ENCODE measurements around the gene BCAS3.

BCAS3 gene

DNA sequence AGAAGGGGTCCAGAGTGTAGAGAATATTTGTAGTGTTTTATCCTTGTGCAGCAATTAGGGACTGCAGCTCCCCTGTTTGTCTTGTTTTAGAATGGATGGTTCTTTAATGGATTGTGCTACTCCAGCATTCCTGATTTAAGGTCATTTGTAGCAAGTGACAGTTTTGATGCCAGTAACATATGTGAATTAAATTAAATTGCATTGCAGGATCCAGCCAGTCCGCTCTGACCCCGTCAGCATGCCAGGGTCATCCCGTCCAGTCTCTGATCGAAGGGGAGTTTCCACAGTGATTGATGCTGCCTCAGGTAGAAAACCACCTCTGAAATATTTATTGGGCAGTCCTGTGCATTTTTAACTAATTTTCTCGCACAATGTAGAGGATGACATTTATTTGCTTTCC is 406.6 kb downstream of the BCAS3 start:
- TF ChIP-seq, protein P1, sequence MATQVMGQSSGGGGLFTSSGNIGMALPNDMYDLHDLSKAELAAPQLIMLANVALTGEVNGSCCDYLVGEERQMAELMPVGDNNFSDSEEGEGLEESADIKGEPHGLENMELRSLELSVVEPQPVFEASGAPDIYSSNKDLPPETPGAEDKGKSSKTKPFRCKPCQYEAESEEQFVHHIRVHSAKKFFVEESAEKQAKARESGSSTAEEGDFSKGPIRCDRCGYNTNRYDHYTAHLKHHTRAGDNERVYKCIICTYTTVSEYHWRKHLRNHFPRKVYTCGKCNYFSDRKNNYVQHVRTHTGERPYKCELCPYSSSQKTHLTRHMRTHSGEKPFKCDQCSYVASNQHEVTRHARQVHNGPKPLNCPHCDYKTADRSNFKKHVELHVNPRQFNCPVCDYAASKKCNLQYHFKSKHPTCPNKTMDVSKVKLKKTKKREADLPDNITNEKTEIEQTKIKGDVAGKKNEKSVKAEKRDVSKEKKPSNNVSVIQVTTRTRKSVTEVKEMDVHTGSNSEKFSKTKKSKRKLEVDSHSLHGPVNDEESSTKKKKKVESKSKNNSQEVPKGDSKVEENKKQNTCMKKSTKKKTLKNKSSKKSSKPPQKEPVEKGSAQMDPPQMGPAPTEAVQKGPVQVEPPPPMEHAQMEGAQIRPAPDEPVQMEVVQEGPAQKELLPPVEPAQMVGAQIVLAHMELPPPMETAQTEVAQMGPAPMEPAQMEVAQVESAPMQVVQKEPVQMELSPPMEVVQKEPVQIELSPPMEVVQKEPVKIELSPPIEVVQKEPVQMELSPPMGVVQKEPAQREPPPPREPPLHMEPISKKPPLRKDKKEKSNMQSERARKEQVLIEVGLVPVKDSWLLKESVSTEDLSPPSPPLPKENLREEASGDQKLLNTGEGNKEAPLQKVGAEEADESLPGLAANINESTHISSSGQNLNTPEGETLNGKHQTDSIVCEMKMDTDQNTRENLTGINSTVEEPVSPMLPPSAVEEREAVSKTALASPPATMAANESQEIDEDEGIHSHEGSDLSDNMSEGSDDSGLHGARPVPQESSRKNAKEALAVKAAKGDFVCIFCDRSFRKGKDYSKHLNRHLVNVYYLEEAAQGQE (IDR thresholded peaks at IDR 0.05; ENCODE audit: low read depth): no peak
- TF ChIP-seq TAF1 (IDR thresholded peaks at IDR 0.05; ENCODE audit: low read depth): no peak
- no peak for TF ChIP-seq NFIC (IDR thresholded peaks at IDR 0.05)
- TF ChIP-seq, protein P2, sequence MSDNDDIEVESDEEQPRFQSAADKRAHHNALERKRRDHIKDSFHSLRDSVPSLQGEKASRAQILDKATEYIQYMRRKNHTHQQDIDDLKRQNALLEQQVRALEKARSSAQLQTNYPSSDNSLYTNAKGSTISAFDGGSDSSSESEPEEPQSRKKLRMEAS (IDR thresholded peaks at IDR 0.05): no peak
- TF ChIP-seq, protein P3, sequence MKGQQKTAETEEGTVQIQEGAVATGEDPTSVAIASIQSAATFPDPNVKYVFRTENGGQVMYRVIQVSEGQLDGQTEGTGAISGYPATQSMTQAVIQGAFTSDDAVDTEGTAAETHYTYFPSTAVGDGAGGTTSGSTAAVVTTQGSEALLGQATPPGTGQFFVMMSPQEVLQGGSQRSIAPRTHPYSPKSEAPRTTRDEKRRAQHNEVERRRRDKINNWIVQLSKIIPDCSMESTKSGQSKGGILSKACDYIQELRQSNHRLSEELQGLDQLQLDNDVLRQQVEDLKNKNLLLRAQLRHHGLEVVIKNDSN (IDR thresholded peaks at IDR 0.05): no peak
- no peak for TF ChIP-seq EP300 (IDR thresholded peaks at IDR 0.05; ENCODE audit: borderline replicate concordance)
- TF ChIP-seq CEBPB (IDR thresholded peaks at IDR 0.05): no peak
- TF ChIP-seq TEAD4 (IDR thresholded peaks at IDR 0.05): no peak
- TF ChIP-seq ZBTB7A (IDR thresholded peaks at IDR 0.05; ENCODE audit: low read depth): no peak
- TF ChIP-seq FOXM1 (IDR thresholded peaks at IDR 0.05; ENCODE audit: borderline replicate concordance, low read depth): no peak

DNA sequence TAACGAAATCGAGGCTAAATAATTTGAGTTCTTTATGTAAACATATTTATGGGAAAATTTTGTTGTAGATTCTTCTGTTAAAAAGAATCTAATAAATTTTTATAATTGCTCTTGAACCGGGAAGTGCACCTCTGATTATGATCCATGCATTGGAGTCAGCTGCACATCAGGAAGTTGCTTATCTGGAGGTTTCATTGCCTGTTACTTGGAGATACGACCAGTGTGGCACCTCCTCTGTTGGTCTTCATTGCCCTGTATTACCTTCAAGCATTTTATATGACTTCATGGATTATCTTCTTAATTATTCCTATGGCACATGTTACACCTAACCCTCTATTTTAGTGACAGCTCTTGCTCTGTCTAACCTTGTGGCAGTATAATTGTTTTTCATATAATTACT is 409.4 kb downstream of the BCAS3 start:
- no peak for TF ChIP-seq CEBPB (IDR thresholded peaks at IDR 0.05)

DNA sequence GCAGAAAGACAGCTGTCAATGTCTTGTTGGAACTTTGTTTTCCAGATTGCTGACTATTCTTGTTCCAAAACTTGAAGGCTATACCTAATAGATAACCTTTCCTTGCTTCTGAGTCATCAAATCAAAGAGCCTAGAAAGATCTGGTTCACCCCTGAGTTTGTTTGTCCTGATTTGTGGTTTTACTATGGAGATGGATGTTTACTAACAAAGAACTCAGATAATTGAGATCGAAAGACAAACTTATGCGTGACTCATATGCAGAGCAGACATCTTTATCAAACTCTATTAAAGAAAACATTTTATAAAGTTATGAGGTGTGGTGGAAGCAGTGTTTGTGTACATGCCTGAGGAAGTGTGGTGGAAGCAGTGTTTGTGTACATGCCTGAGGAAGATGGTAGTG is 410.9 kb downstream of the BCAS3 start:
- TF ChIP-seq TEAD4 (IDR thresholded peaks at IDR 0.05) (no peak), ZBTB7A (IDR thresholded peaks at IDR 0.05; ENCODE audit: low read depth) (no peak), TCF12 (IDR thresholded peaks at IDR 0.05; ENCODE audit: low read depth) (no peak), EP300 (IDR thresholded peaks at IDR 0.05; ENCODE audit: borderline replicate concordance) (no peak), CEBPB (IDR thresholded peaks at IDR 0.05) (no peak), EGR1 (IDR thresholded peaks at IDR 0.05) (no peak), TAF1 (IDR thresholded peaks at IDR 0.05; ENCODE audit: low read depth) (no peak), CREB1 (IDR thresholded peaks at IDR 0.05; ENCODE audit: low read depth) (no peak), YY1 (IDR thresholded peaks at IDR 0.05; ENCODE audit: low read depth) (no peak), FOXM1 (IDR thresholded peaks at IDR 0.05; ENCODE audit: borderline replicate concordance, low read depth) (no peak), NFIC (IDR thresholded peaks at IDR 0.05) (no peak)
- TF ChIP-seq, protein P1 (IDR thresholded peaks at IDR 0.05; ENCODE audit: low read depth): no peak
- TF ChIP-seq, protein P3 (IDR thresholded peaks at IDR 0.05): no peak

DNA sequence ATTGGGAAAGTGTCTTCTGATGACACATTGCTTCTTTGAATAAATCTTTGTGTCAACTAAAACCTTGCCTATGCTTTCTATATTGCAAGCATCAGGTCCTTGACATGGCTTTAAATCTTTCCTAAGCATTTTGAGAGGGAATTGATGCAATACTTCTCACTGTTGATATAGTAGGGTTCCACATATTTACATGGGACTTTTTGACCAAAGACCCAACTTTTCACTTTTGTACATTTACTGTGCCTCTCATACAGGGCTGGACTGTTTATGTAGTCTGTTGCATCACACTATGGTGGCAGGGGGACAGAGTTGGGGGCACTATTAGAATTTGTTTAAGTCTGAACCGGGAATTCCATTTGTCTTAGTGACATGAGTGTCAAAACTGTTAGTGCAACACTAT is 413.4 kb downstream of the BCAS3 start:
- TF ChIP-seq EP300 (IDR thresholded peaks at IDR 0.05; ENCODE audit: borderline replicate concordance) (no peak), TCF12 (IDR thresholded peaks at IDR 0.05; ENCODE audit: low read depth) (no peak), NFIC (IDR thresholded peaks at IDR 0.05) (no peak), CEBPB (IDR thresholded peaks at IDR 0.05) (no peak), TAF1 (IDR thresholded peaks at IDR 0.05; ENCODE audit: low read depth) (no peak)

DNA sequence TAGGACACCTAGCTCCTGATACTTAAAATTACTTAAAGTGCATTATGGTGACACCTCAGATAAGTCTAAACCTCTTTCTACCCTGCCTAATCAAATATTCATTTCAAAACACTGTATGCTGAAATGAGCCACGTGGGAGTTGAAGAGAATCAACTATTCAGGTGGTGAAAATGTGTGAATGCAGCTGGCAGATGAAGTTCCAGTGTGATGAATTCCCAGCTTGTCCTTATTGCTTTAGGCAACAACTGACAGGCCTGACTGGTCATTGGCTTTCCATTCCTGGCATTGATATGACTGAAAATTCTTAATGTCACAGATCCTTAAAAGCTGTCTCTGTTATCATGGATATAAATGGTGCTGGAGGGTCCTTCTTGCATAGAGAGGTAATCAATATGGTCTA is 420.1 kb downstream of the BCAS3 start:
- no peak for TF ChIP-seq TAF1 (IDR thresholded peaks at IDR 0.05; ENCODE audit: low read depth)
- TF ChIP-seq RAD21 (IDR thresholded peaks at IDR 0.05; ENCODE audit: low read depth): no peak
- no peak for TF ChIP-seq FOXM1 (IDR thresholded peaks at IDR 0.05; ENCODE audit: borderline replicate concordance, low read depth)

DNA sequence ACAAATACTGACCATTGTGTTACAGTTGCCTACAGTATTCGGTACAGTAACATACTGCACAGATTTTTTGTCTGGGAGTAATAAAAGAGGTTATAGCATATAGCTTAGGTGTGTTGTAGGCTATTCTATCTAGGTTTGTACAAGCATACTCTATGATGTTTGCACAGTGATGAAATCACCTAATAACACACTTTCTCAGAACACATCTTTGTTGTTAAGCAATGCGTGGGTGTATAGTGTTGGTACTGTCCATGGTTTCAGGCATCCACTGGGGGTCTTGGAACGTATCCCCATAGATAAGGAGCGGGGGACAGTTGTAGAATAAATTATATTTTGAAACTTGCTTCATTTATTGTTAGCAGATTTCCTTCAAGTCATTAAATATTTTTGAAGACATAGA is 428.7 kb downstream of the BCAS3 start:
- TF ChIP-seq EGR1 (IDR thresholded peaks at IDR 0.05) (no peak), RAD21 (IDR thresholded peaks at IDR 0.05; ENCODE audit: low read depth) (no peak), CREB1 (IDR thresholded peaks at IDR 0.05; ENCODE audit: low read depth) (no peak), ZBTB7A (IDR thresholded peaks at IDR 0.05; ENCODE audit: low read depth) (no peak)
- TF ChIP-seq, protein P2 (IDR thresholded peaks at IDR 0.05): no peak

DNA sequence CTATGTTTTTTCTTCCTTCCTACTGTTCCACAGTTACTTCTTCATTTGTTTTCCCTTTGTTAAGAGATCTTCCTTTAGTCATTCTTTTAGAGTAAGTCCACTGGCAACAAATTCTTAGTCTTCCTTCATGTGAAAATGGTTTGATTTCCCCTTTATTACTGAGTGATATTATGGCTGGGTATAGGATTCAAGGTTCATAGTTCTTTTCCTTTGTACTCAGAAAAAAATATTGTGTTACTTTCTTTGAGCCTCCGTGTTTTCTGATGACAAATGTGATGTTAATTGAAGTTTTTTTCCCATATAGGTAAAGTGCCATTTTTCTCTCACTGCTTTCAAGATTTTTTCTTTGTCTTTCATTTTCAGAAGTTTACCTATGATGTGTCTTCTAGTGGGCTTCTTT is 438.9 kb downstream of the BCAS3 start:
- no peak for TF ChIP-seq EP300 (IDR thresholded peaks at IDR 0.05; ENCODE audit: borderline replicate concordance)
- TF ChIP-seq RAD21 (IDR thresholded peaks at IDR 0.05; ENCODE audit: low read depth): no peak
- TF ChIP-seq, protein P3 (IDR thresholded peaks at IDR 0.05): no peak
- no peak for TF ChIP-seq NFIC (IDR thresholded peaks at IDR 0.05)
- TF ChIP-seq, protein P1 (IDR thresholded peaks at IDR 0.05; ENCODE audit: low read depth): no peak
- no peak for TF ChIP-seq CREB1 (IDR thresholded peaks at IDR 0.05; ENCODE audit: low read depth)
- TF ChIP-seq, protein P2 (IDR thresholded peaks at IDR 0.05): no peak
- TF ChIP-seq TEAD4 (IDR thresholded peaks at IDR 0.05): no peak
- no peak for TF ChIP-seq TCF12 (IDR thresholded peaks at IDR 0.05; ENCODE audit: low read depth)
- no peak for TF ChIP-seq CEBPB (IDR thresholded peaks at IDR 0.05)
- no peak for TF ChIP-seq ZBTB7A (IDR thresholded peaks at IDR 0.05; ENCODE audit: low read depth)
- no peak for TF ChIP-seq FOXM1 (IDR thresholded peaks at IDR 0.05; ENCODE audit: borderline replicate concordance, low read depth)
- no peak for TF ChIP-seq TAF1 (IDR thresholded peaks at IDR 0.05; ENCODE audit: low read depth)
- no peak for TF ChIP-seq YY1 (IDR thresholded peaks at IDR 0.05; ENCODE audit: low read depth)
- no peak for TF ChIP-seq EGR1 (IDR thresholded peaks at IDR 0.05)

Data from Ishikawa (cell line).